Measurements from ENCODE around the gene GDF10.

GDF10 gene

GRCh38 chr10:47339759-47340607 lies 40.0 kb downstream of the GDF10 start:
- CTCF ChIA-PET = interaction anchor here (0.7 to 2.3 kb wide), 13 partner anchors 8 to 346 kb away, joined by 3 to 16 read pairs (median 5); no protein-coding TSS in a partner anchor
- Histone ChIP-seq H3K36me3 (ENCODE audit: control insufficient read depth in 2 of 2, insufficient read depth in 1 of 2, low read length in 2 of 2) (no peaks in the 10 kb centered on the region), H3K27ac (ENCODE audit: extremely low read depth, low read depth, low read length) (no peak overlapping the region), H3K4me3 (ENCODE audit: low read depth, low read length) (no peak overlapping the region), H3K4me1 (ENCODE audit: control insufficient read depth, insufficient read depth, low read length) (no peaks in the 10 kb centered on the region), H3K9me3 (ENCODE audit: control insufficient read depth, insufficient read depth, low read depth, low read length) (no peaks in the 10 kb centered on the region)
- POLR2A ChIA-PET = no interaction called here
- no peak for TF ChIP-seq ZNF621 (tag by site-specific recombination; IDR thresholded peaks at IDR 0.05)
- no peak for TF ChIP-seq ZFP3 (tag by site-specific recombination; IDR thresholded peaks at IDR 0.05; ENCODE audit: low read depth)
- TF ChIP-seq SP2 (tag by site-specific recombination; IDR thresholded peaks at IDR 0.05) = no peak
- no peak for TF ChIP-seq ZNF155 (tag by site-specific recombination; IDR thresholded peaks at IDR 0.05)
- TF ChIP-seq ELK4 (IDR thresholded peaks at IDR 0.05; ENCODE audit: borderline replicate concordance, low read depth, low read length) = no peak
- no peak for TF ChIP-seq ZNF10 (tag by site-specific recombination; IDR thresholded peaks at IDR 0.05)
- TF ChIP-seq MEIS1 (CRISPR knock-in tag; IDR thresholded peaks at IDR 0.05; ENCODE audit: borderline replicate concordance) = no peak
- no peak for TF ChIP-seq ZNF302 (tag by site-specific recombination; IDR thresholded peaks at IDR 0.05; ENCODE audit: low read depth)
- TF ChIP-seq ZNF561 (tag by site-specific recombination; IDR thresholded peaks at IDR 0.05; ENCODE audit: borderline replicate concordance) = no peak
- no peak for TF ChIP-seq TCF7L2 (IDR thresholded peaks at IDR 0.05; ENCODE audit: borderline replicate concordance, low read depth, low read length)
- TF ChIP-seq ZNF221 (tag by site-specific recombination; IDR thresholded peaks at IDR 0.05; ENCODE audit: borderline replicate concordance) = no peak
- no peak for TF ChIP-seq KLF16 (tag by site-specific recombination; IDR thresholded peaks at IDR 0.05)
- no peak for TF ChIP-seq PRDM10 (tag by site-specific recombination; IDR thresholded peaks at IDR 0.05)
- no peak for TF ChIP-seq ZNF211 (tag by site-specific recombination; IDR thresholded peaks at IDR 0.05; ENCODE audit: low read depth)
- no peak for TF ChIP-seq ZNF518A (tag by site-specific recombination; conservative IDR thresholded peaks at IDR 0.05; ENCODE audit: low read depth)
- no peak for TF ChIP-seq HOXA7 (CRISPR knock-in tag; IDR thresholded peaks at IDR 0.05; ENCODE audit: borderline replicate concordance)
- TF ChIP-seq ZNF792 (tag by site-specific recombination; IDR thresholded peaks at IDR 0.05) = no peak
- TF ChIP-seq ZNF404 (tag by site-specific recombination; IDR thresholded peaks at IDR 0.05) = no peak
